GM23338 (cell line): ENCODE results near the gene SUPT6H. TPM values are rescaled to one million over a fixed set of nuclear protein-coding genes. Genes with fewer than 3 reads are reported as not detected.
A peak's percentile ranks its signal among the peaks of the same experiment; 100 is the strongest.

Experiments used
- ATAC-seq: fragments of 200-7000 bp; cut with Tn5 transposase; 3 replicates; pipeline ENCODE4 v1.9.1; 2020
- DNase-seq: peaks from one replicate; pipeline ENCODE4 v3.0.0-alpha.2; 2015; ENCODE audit warnings: low spot score
- H2AFZ ChIP-seq: fragments of 200-600 bp; sonication (generic); 2 replicates; pipeline ENCODE4 v1.8.0; 2016; ENCODE audit warnings: antibody characterized with exemption, mild to moderate bottlenecking, moderate library complexity
- H3F3A ChIP-seq: fragments of 200-600 bp; sonication (generic); replicated peaks from 2 replicates; pipeline ENCODE4 v1.8.0; 2017; ENCODE audit warnings: antibody characterized with exemption, mixed run types, low read depth
- H3K27ac ChIP-seq: fragments of 200-600 bp; sonication (generic); 2 replicates; pipeline ENCODE4 v1.6.1; 2016; ENCODE audit warnings: low read depth
- H3K27me3 ChIP-seq: fragments of 200-600 bp; sonication (generic); 2 replicates; pipeline ENCODE4 v1.8.0; 2016; ENCODE audit warnings: mild to moderate bottlenecking, mixed run types, moderate library complexity; ENCODE audit not compliant: insufficient read depth
- H3K36me3 ChIP-seq: fragments of 200-600 bp; sonication (generic); 2 replicates; pipeline ENCODE4 v1.8.0; 2016; ENCODE audit warnings: mild to moderate bottlenecking; ENCODE audit not compliant: insufficient read depth
- H3K4me1 ChIP-seq: fragments of 200-600 bp; sonication (generic); 2 replicates; pipeline ENCODE4 v1.8.0; 2016; ENCODE audit warnings: mild to moderate bottlenecking, moderate library complexity; ENCODE audit not compliant: insufficient read depth
- H3K4me2 ChIP-seq: fragments of 200-600 bp; sonication (generic); 2 replicates; pipeline ENCODE4 v1.7.1; 2017; ENCODE audit warnings: mixed run types
- H3K4me3 ChIP-seq: fragments of 200-600 bp; sonication (generic); 2 replicates; pipeline ENCODE4 v1.6.1; 2016; ENCODE audit warnings: mixed run types
- H3K79me2 ChIP-seq: fragments of 200-600 bp; sonication (generic); replicated peaks from 2 replicates; pipeline ENCODE4 v1.8.0; 2017; ENCODE audit warnings: mild to moderate bottlenecking; ENCODE audit not compliant: insufficient read depth
- H3K9me2 ChIP-seq: fragments of 200-600 bp; sonication (generic); 2 replicates; pipeline ENCODE4 v1.8.0; 2017; ENCODE audit not compliant: insufficient read depth
- H4K20me1 ChIP-seq: fragments of 200-600 bp; sonication (generic); replicated peaks from 2 replicates; pipeline ENCODE4 v1.8.0; 2017; ENCODE audit warnings: mild to moderate bottlenecking; ENCODE audit not compliant: insufficient read depth
- H3K27ac Mint-ChIP-seq: 2 replicates; pipeline ENCODE4 v1.8.0; 2020; ENCODE audit warnings: inconsistent platforms, mild to moderate bottlenecking, moderate library complexity, mixed read lengths
- H3K27me3 Mint-ChIP-seq: 3 replicates; pipeline ENCODE4 v1.8.0; 2022; ENCODE audit warnings: low read depth, mild to moderate bottlenecking, moderate library complexity, mixed read lengths, inconsistent platforms; ENCODE audit not compliant: insufficient read depth, poor library complexity
- H3K36me3 Mint-ChIP-seq: 3 replicates; pipeline ENCODE4 v1.8.0; 2021; ENCODE audit warnings: low read depth, mild to moderate bottlenecking, inconsistent platforms, moderate library complexity, mixed read lengths
- H3K4me1 Mint-ChIP-seq: 3 replicates; pipeline ENCODE4 v1.8.0; 2020; ENCODE audit warnings: mild to moderate bottlenecking, inconsistent platforms, mixed read lengths
- H3K4me3 Mint-ChIP-seq: 3 replicates; pipeline ENCODE4 v1.8.0; 2021; ENCODE audit warnings: moderate library complexity, mild to moderate bottlenecking, inconsistent platforms, mixed read lengths
- H3K9me3 Mint-ChIP-seq: 3 replicates; pipeline ENCODE4 v1.8.0; 2020; ENCODE audit warnings: moderate library complexity, mild to moderate bottlenecking, inconsistent platforms, mixed read lengths
- CREB1 ChIP-seq: fragments of 250-450 bp; sonication (Bioruptor Pico); IDR thresholded peaks from 2 replicates; pipeline ENCODE4 v1.5.0; 2020; ENCODE audit warnings: low read depth, mild to moderate bottlenecking, moderate library complexity
- CTCF ChIP-seq, 2 experiments: fragments of 200-600 bp in 1 of 2; sonication (generic) in 1 of 2; conservative IDR thresholded peaks; 2 replicates each; pipeline versions ENCODE4 v1.5.1 to v1.6.1; 2016 to 2017; ENCODE audit warnings: antibody characterized with exemption in 2 of 2, low read depth in 2 of 2, mild to moderate bottlenecking in 2 of 2, moderate library complexity in 1 of 2
- ETS1 ChIP-seq: IDR thresholded peaks from 2 replicates; pipeline ENCODE4 v1.6.1; 2016; ENCODE audit warnings: antibody characterized with exemption
- EZH2 ChIP-seq: fragments of 200-600 bp; sonication (generic); IDR thresholded peaks from one replicate; pipeline ENCODE4 v1.8.0; 2017; ENCODE audit warnings: antibody characterized with exemption, mild to moderate bottlenecking, low read depth; ENCODE audit not compliant: unreplicated experiment
- EZH2phosphoT487 ChIP-seq: fragments of 200-600 bp; sonication (generic); IDR thresholded peaks from one replicate; pipeline ENCODE4 v1.8.1; 2018; ENCODE audit warnings: antibody characterized with exemption; ENCODE audit not compliant: unreplicated experiment
- JUNB ChIP-seq: IDR thresholded peaks from one replicate; pipeline ENCODE4 v1.6.1; 2016; ENCODE audit warnings: antibody characterized with exemption; ENCODE audit not compliant: unreplicated experiment
- NANOG ChIP-seq: IDR thresholded peaks from 2 replicates; pipeline ENCODE4 v1.6.1; 2016; ENCODE audit warnings: antibody characterized with exemption, borderline replicate concordance
- REST ChIP-seq: IDR thresholded peaks from one replicate; pipeline ENCODE4 v1.6.1; 2018; ENCODE audit warnings: antibody characterized with exemption; ENCODE audit not compliant: unreplicated experiment
- STAT1 ChIP-seq: IDR thresholded peaks from one replicate; pipeline ENCODE4 v1.6.1; 2016; ENCODE audit warnings: antibody characterized with exemption; ENCODE audit not compliant: unreplicated experiment
- ZNF114 ChIP-seq: fragments of 250-450 bp; sonication (Bioruptor Pico); IDR thresholded peaks from 2 replicates; pipeline ENCODE4 v1.5.0; 2020; ENCODE audit warnings: mild to moderate bottlenecking, moderate library complexity
- ZNF462 ChIP-seq: fragments of 250-450 bp; sonication (Bioruptor Pico); IDR thresholded peaks from 2 replicates; pipeline ENCODE4 v1.5.0; 2020; ENCODE audit warnings: mild to moderate bottlenecking, moderate library complexity
- polyA plus RNA-seq: library from polyadenylated mRNA; unstranded; fragments of >200 nt; fragmentation: Nextera tagmentation; extraction: Ambion mirVana; gene quantifications from 2 replicates; pipeline ENCODE4 v1.2.1, GENCODE V29; 2016
- total RNA-seq: library from RNA; depleted of rRNA; stranded (reverse); fragments of >200 nt; shearing (Covaris generic); gene quantifications from 2 replicates; pipeline ENCODE4 v1.2.3, GENCODE V29; 2014

SUPT6H gene
- total and polyA plus RNA-seq, 2 experiments from 2014 or later = 17.8 to 70.7 TPM

- Mint-ChIP-seq H3K36me3 (peaks cover 42% of the 10 kb centered on the region), H3K9me3 (peaks cover 3% of the 10 kb centered on the region; the same call in 2 of the 3 replicates), H3K27ac (peak within 1 kb of the TSS; percentile 99), H3K27me3 (peaks cover 30% of the 10 kb centered on the region), H3K4me1 (peaks cover 42% of the 10 kb centered on the region), H3K4me3 (peak within 1 kb of the TSS; percentile 94)
- Histone ChIP-seq H3K79me2 (peaks cover 22% of the 10 kb centered on the region), H3K9me2 (no peaks in the 10 kb centered on the region), H3K36me3 (peaks cover 30% of the 10 kb centered on the region), H3K27me3 (no peaks in the 10 kb centered on the region), H3F3A (peaks cover 59% of the 10 kb centered on the region), H4K20me1 (peaks cover 24% of the 10 kb centered on the region), H3K27ac (peak within 1 kb of the TSS; percentile 99), H3K4me2 (peak within 1 kb of the TSS; percentile 99), H2AFZ (no peak within 1 kb of the TSS), H3K4me3 (peak within 1 kb of the TSS; percentile 98), H3K4me1 (peaks cover 35% of the 10 kb centered on the region)
- no peak for TF ChIP-seq EZH2
- no peak for TF ChIP-seq ZNF114 (CRISPR knock-in tag)
- TF ChIP-seq STAT1 = no peak
- TF ChIP-seq EZH2phosphoT487 = no peak
- no peak for TF ChIP-seq JUNB
- no peak for TF ChIP-seq REST
- TF ChIP-seq ZNF462 (CRISPR knock-in tag) = no peak
- no peak for TF ChIP-seq NANOG
- TF ChIP-seq ETS1 = no peak
- no peak for TF ChIP-seq CREB1
- no peak for TF ChIP-seq CTCF (conservative IDR thresholded peaks at IDR 0.05; ENCODE audit: low read depth in 2 of 2)
- ATAC-seq (peak; percentile 14), DNase-seq (peak; percentile 83)
Measured at GRCh38 chr17:28726226-28726626, 64.2 kb downstream of the SUPT6H start, which contains the start of gene TLCD1. TLCD1 (minus strand) TSS chr17:28726233; CDS start chr17:28726097, 136 bp downstream.
